KMS-11 (cell line): ENCODE data around the gene EEF1AKMT3.

Source experiments
- H2AFZ ChIP-seq: fragments of 200-600 bp; sonication (generic); 2 replicates; pipeline ENCODE4 v1.6.1; 2016; ENCODE audit warnings: antibody characterized with exemption, mixed run types, low read depth
- H3K27ac ChIP-seq: fragments of 200-600 bp; sonication (generic); 2 replicates; pipeline ENCODE4 v1.6.1; 2016; ENCODE audit warnings: mild to moderate bottlenecking, mixed run types
- H3K27me3 ChIP-seq: fragments of 200-600 bp; sonication (generic); 2 replicates; pipeline ENCODE4 v1.6.1; 2017; ENCODE audit warnings: mild to moderate bottlenecking, low read depth, mixed run types, moderate library complexity; ENCODE audit not compliant: insufficient read depth
- H3K36me3 ChIP-seq: fragments of 200-600 bp; sonication (generic); 2 replicates; pipeline ENCODE4 v1.6.1; 2017; ENCODE audit warnings: mild to moderate bottlenecking, mixed run types; ENCODE audit not compliant: insufficient read depth
- H3K4me1 ChIP-seq: fragments of 200-600 bp; sonication (generic); 2 replicates; pipeline ENCODE4 v1.6.1; 2016; ENCODE audit warnings: mild to moderate bottlenecking, low read depth, mixed run types; ENCODE audit not compliant: poor library complexity, severe bottlenecking
- H3K4me2 ChIP-seq: fragments of 200-600 bp; sonication (generic); 2 replicates; pipeline ENCODE4 v1.7.0; 2016; ENCODE audit warnings: mild to moderate bottlenecking, mixed run types
- H3K4me3 ChIP-seq: fragments of 200-600 bp; sonication (generic); IDR thresholded peaks from 2 replicates; pipeline ENCODE4 v1.6.1; 2017; ENCODE audit warnings: low read depth, low read length, mixed read lengths; ENCODE audit not compliant: insufficient read depth
- H3K79me2 ChIP-seq: fragments of 200-600 bp; sonication (generic); 2 replicates; pipeline ENCODE4 v1.6.1; 2016; ENCODE audit warnings: low read depth, mixed run types; ENCODE audit not compliant: insufficient read depth
- H3K9ac ChIP-seq: fragments of 200-600 bp; sonication (generic); 2 replicates; pipeline ENCODE4 v1.6.1; 2016; ENCODE audit warnings: mild to moderate bottlenecking, mixed run types
- H4K20me1 ChIP-seq: fragments of 200-600 bp; sonication (generic); 2 replicates; pipeline ENCODE4 v1.6.1; 2016; ENCODE audit warnings: mild to moderate bottlenecking, mixed run types; ENCODE audit not compliant: insufficient read depth
- CTCF ChIP-seq: fragments of 200-600 bp; sonication (generic); conservative IDR thresholded peaks from 2 replicates; pipeline ENCODE4 v1.6.1; 2017; ENCODE audit warnings: low read depth, mild to moderate bottlenecking, antibody characterized with exemption, low read length, moderate library complexity, mixed read lengths

The EEF1AKMT3 gene

GRCh38 chr12:57741413-57741789, 31.0 kb upstream of the EEF1AKMT3 start:
- H3K9ac ChIP-seq: peak overlapping the region; percentile 22; the same call in 1 of the 2 replicates
- no peak overlapping the region for H3K4me3 ChIP-seq
- no peak overlapping the region for H3K27ac ChIP-seq
- H3K4me1 ChIP-seq: peaks cover 35% of the 10 kb centered on the region
- peak overlapping the region; percentile 5; the same call in 1 of the 2 replicates for H2AFZ ChIP-seq
- no peak for TF ChIP-seq CTCF
- no peaks in the 10 kb centered on the region for H3K36me3 ChIP-seq
- H3K27me3 ChIP-seq: 0 out of 2 replicates have a peak, but pooled peaks cover 2% of the 10 kb centered on the region
- peak overlapping the region; percentile 20; the same call in 1 of the 2 replicates for H3K4me2 ChIP-seq
- no peaks in the 10 kb centered on the region for H3K79me2 ChIP-seq
- H4K20me1 ChIP-seq: no peaks in the 10 kb centered on the region

GRCh38 chr12:57741844-57742738, 30.3 kb upstream of the EEF1AKMT3 start:
- no peaks in the 10 kb centered on the region; the same call in 1 of the 2 replicates for H3K36me3 ChIP-seq
- no peaks in the 10 kb centered on the region for H4K20me1 ChIP-seq
- H3K79me2 ChIP-seq: no peaks in the 10 kb centered on the region
- H3K27ac ChIP-seq: no peak overlapping the region
- peak; percentile 70 for TF ChIP-seq CTCF
- no peaks in the 10 kb centered on the region for H3K27me3 ChIP-seq
- H3K4me3 ChIP-seq: no peak overlapping the region
- peak overlapping the region; percentile 5; the same call in 1 of the 2 replicates for H2AFZ ChIP-seq
- H3K9ac ChIP-seq: peak overlapping the region; percentile 22; the same call in 1 of the 2 replicates
- H3K4me2 ChIP-seq: peak overlapping the region; percentile 20; the same call in 1 of the 2 replicates
- peaks cover 35% of the 10 kb centered on the region for H3K4me1 ChIP-seq

GRCh38 chr12:57743769-57744168, 28.6 kb upstream of the EEF1AKMT3 start:
- H3K79me2 ChIP-seq: 0 out of 2 replicates have a peak, but pooled peaks cover 4% of the 10 kb centered on the region
- H3K4me1 ChIP-seq: peaks cover 35% of the 10 kb centered on the region
- peak overlapping the region; percentile 56 for H3K27ac ChIP-seq
- no peak for TF ChIP-seq CTCF
- H3K9ac ChIP-seq: peak overlapping the region; percentile 76; the same call in 1 of the 2 replicates
- peaks cover 10% of the 10 kb centered on the region for H3K36me3 ChIP-seq
- no peaks in the 10 kb centered on the region for H4K20me1 ChIP-seq
- no peak overlapping the region for H3K4me3 ChIP-seq
- H2AFZ ChIP-seq: peak overlapping the region; percentile 68
- H3K27me3 ChIP-seq: no peaks in the 10 kb centered on the region
- peak overlapping the region; percentile 71 for H3K4me2 ChIP-seq

- Histone ChIP-seq H3K27ac (peak overlapping the region; percentile 56), H3K9ac (peak overlapping the region; percentile 76), H3K27me3 (no peaks in the 10 kb centered on the region), H2AFZ (peak overlapping the region; percentile 68), H4K20me1 (no peaks in the 10 kb centered on the region), H3K4me1 (peaks cover 35% of the 10 kb centered on the region), H3K4me2 (peak overlapping the region; percentile 71), H3K79me2 (peaks cover 9% of the 10 kb centered on the region), H3K4me3 (peak overlapping the region; percentile 88), H3K36me3 (peaks cover 15% of the 10 kb centered on the region)
- 0 out of 2 replicates have a peak, but pooled peaks have one; percentile 22 for TF ChIP-seq CTCF
Observed at GRCh38 chr12:57744194-57744776, 28.1 kb upstream of the EEF1AKMT3 start.
